Osteoblast (primary cell): ENCODE data around the gene UBN1. TPM values are rescaled to one million over a fixed set of nuclear protein-coding genes. Genes with fewer than 3 reads are reported as not detected.
A peak's percentile ranks its signal among the peaks of the same experiment; 100 is the strongest.

Experiments used
- DNase-seq: peaks from one replicate; pipeline ENCODE4 v3.0.0; 2011; ENCODE audit warnings: low spot score, mixed read lengths; ENCODE audit not compliant: insufficient read length; ENCODE audit errors: missing footprints
- H2AFZ ChIP-seq: 2 replicates; pipeline ENCODE4 v1.6.0; 2011; ENCODE audit warnings: mild to moderate bottlenecking, low read length
- H3K27ac ChIP-seq: 2 replicates; pipeline ENCODE4 v1.5.1; 2011; ENCODE audit warnings: mild to moderate bottlenecking, low read depth, low read length, moderate library complexity
- H3K27me3 ChIP-seq: 2 replicates; pipeline ENCODE4 v1.6.0; 2012; ENCODE audit warnings: mild to moderate bottlenecking, control low read depth, inconsistent platforms, low read length, moderate library complexity; ENCODE audit not compliant: insufficient read depth
- H3K36me3 ChIP-seq: 2 replicates; pipeline ENCODE4 v1.5.1; 2011; ENCODE audit warnings: mild to moderate bottlenecking, low read length, control low read depth, moderate library complexity; ENCODE audit not compliant: insufficient read depth
- H3K4me1 ChIP-seq: 2 replicates; pipeline ENCODE4 v1.5.1; 2011; ENCODE audit warnings: mild to moderate bottlenecking, low read length, control low read depth, moderate library complexity; ENCODE audit not compliant: insufficient read depth
- H3K4me2 ChIP-seq: 2 replicates; pipeline ENCODE4 v1.6.0; 2011; ENCODE audit warnings: mild to moderate bottlenecking, low read length; ENCODE audit not compliant: insufficient read depth
- H3K4me3 ChIP-seq: fragments of 200-600 bp; sonication (generic); 3 replicates; pipeline ENCODE4 v1.5.1; 2012; ENCODE audit warnings: mild to moderate bottlenecking, low read length, inconsistent platforms; ENCODE audit not compliant: insufficient read depth
- H3K79me2 ChIP-seq: 2 replicates; pipeline ENCODE4 v1.6.0; 2012; ENCODE audit warnings: mild to moderate bottlenecking, low read length, control low read depth, inconsistent platforms; ENCODE audit not compliant: insufficient read depth
- H3K9me3 ChIP-seq: 2 replicates; pipeline ENCODE4 v1.5.1; 2011; ENCODE audit warnings: low read depth, low read length, control low read depth
- H4K20me1 ChIP-seq: 2 replicates; pipeline ENCODE4 v1.6.0; 2012; ENCODE audit warnings: mild to moderate bottlenecking, low read length, control low read depth; ENCODE audit not compliant: insufficient read depth
- CTCF ChIP-seq: IDR thresholded peaks from 2 replicates; pipeline ENCODE4 v1.5.1; 2011; ENCODE audit warnings: mild to moderate bottlenecking, low read depth, low read length, moderate library complexity; ENCODE audit errors: extremely low read depth
- total RNA-seq: library from RNA; depleted of rRNA; stranded (reverse); fragments of >200 nt; gene quantifications from 2 replicates; pipeline ENCODE4 v1.2.3, GENCODE V29; 2012

UBN1 gene
- total RNA-seq, 1 donor: 38.4 TPM

- Histone ChIP-seq H3K4me1 (no peaks in the 10 kb centered on the region), H3K4me2 (no peak overlapping the region), H3K27ac (no peak overlapping the region), H4K20me1 (no peaks in the 10 kb centered on the region), H2AFZ (no peak overlapping the region), H3K9me3 (peaks cover 6% of the 10 kb centered on the region), H3K27me3 (peaks cover 32% of the 10 kb centered on the region), H3K79me2 (no peaks in the 10 kb centered on the region), H3K36me3 (no peaks in the 10 kb centered on the region), H3K4me3 (no peak overlapping the region)
- DNase-seq: peak; percentile 73
- no peak for TF ChIP-seq CTCF
These were observed 77.5 kb downstream of the UBN1 start for GRCh38 chr16:4924593-4925292.

- H3K27ac ChIP-seq: no peak overlapping the region
- DNase-seq: peak; percentile 19
- no peak overlapping the region for H3K4me2 ChIP-seq
- no peaks in the 10 kb centered on the region for H3K36me3 ChIP-seq
- no peaks in the 10 kb centered on the region for H4K20me1 ChIP-seq
- H3K79me2 ChIP-seq: no peaks in the 10 kb centered on the region
- peaks cover 6% of the 10 kb centered on the region for H3K9me3 ChIP-seq
- H3K4me1 ChIP-seq: no peaks in the 10 kb centered on the region
- no peak overlapping the region for H3K4me3 ChIP-seq
- no peak overlapping the region for H2AFZ ChIP-seq
- H3K27me3 ChIP-seq: peaks cover 34% of the 10 kb centered on the region
- no peak for TF ChIP-seq CTCF
These were observed 78.0 kb downstream of the UBN1 start for GRCh38 chr16:4925293-4925607.

GRCh38 chr16:4925791-4926190 lies 78.5 kb downstream of the UBN1 start:
- Histone ChIP-seq H3K4me2 (no peak overlapping the region), H3K27ac (no peak overlapping the region), H3K79me2 (no peaks in the 10 kb centered on the region), H2AFZ (no peak overlapping the region), H3K4me1 (no peaks in the 10 kb centered on the region), H4K20me1 (no peaks in the 10 kb centered on the region), H3K9me3 (peaks cover 6% of the 10 kb centered on the region), H3K36me3 (no peaks in the 10 kb centered on the region), H3K27me3 (peaks cover 34% of the 10 kb centered on the region), H3K4me3 (no peak overlapping the region)
- no peak for DNase-seq
- TF ChIP-seq CTCF: no peak

GRCh38 chr16:4926928-4927327 lies 79.6 kb downstream of the UBN1 start:
- DNase-seq: peak; percentile 46
- no peak overlapping the region for H2AFZ ChIP-seq
- H3K4me2 ChIP-seq: no peak overlapping the region
- no peak overlapping the region for H3K4me3 ChIP-seq
- TF ChIP-seq CTCF: no peak
- no peaks in the 10 kb centered on the region for H3K79me2 ChIP-seq
- H3K4me1 ChIP-seq: no peaks in the 10 kb centered on the region
- no peak overlapping the region for H3K27ac ChIP-seq
- peaks cover 37% of the 10 kb centered on the region for H3K27me3 ChIP-seq
- no peaks in the 10 kb centered on the region for H3K36me3 ChIP-seq
- peaks cover 6% of the 10 kb centered on the region for H3K9me3 ChIP-seq
- H4K20me1 ChIP-seq: no peaks in the 10 kb centered on the region
